NCI-H146 treated with DMSO at 0.1 percent for 48 hours (cell line): ENCODE measurements around the gene PDE6C.
"Not testable (repeated sequence)": the region's sequence is repeated elsewhere in the genome, so short reads cannot be mapped to it uniquely, and the experiment has no call there.

Source experiments
- DNase-seq: peaks from one replicate; lab custom pipeline; 2025; ENCODE audit not compliant: unreplicated experiment; lab: John Stamatoyannopoulos, UW

PDE6C gene

DNA sequence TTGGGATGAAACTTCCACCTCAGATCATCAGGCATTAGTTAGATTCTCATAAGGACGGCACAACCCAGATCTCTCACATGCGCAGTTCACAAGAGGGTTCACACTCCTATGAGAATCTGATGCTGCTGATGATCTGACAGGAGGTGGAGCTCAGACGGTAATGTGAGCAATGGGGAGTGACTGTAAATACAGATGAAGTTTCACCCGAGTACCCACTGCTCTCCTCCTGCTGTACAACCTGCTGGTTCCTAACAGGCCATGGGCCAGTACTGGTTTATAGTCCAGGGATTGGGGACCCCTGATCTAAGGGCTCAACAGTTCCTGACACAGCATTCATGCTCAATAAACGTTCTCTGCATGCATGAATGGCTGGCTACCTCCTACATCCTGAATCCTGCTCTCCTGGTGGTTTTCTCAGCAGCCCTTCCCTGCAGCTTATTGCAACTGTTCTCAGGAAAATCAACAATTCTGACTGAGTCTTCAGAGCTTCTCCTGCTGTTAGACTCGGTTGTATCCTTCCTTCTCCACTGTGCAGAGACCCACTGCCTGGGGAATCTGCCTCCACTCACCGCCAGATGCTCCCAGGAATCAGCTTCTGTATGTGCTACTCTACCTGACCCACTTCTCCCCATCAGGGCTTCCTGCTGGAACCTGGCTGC, 17.4 kb downstream of the PDE6C start:
- no peak for DNase-seq

- DNase-seq: no peak
These were observed 18.6 kb downstream of the PDE6C start for GRCh38 chr10:93630625-93631557.

DNA sequence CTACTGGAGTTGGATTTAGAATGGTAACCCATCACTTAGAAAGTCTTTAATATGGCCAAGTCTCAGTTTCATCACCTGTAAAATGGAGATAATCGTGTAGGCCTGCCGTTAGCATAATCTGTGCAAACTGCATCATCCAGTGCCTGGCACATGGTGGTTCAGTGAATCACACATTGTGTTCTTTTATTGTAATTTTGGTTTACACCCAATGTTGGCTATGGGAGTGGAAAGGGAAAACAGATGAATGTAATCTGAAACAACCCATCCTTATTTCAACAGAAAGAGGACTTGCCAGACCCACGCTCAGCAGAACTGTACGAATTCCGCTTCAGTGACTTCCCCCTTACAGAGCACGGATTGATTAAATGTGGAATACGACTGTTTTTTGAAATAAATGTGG, 27.5 kb downstream of the PDE6C start:
- DNase-seq: no peak

- no peak for DNase-seq
These were observed 40.5 kb downstream of the PDE6C start for GRCh38 chr10:93652857-93653256.

DNA sequence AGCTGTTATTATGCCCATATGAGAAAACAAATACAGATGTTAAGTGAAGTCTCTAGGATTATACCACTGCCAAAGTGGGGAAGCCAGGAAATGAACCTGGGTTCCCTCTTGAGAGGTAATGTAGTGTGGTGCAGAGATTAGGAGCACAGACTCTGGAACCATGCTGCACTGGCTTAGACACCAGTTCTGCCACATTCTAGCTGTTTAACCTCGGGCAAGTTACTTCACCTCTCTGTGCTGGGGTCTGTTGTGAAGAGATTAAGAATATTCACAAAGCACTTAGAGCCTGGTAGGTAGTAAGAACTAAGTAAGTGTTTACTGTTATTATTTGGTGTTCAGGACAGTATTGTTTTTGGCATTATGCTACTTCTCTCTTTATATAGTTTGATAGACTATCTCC, 41.9 kb downstream of the PDE6C start:
- no peak for DNase-seq

DNA sequence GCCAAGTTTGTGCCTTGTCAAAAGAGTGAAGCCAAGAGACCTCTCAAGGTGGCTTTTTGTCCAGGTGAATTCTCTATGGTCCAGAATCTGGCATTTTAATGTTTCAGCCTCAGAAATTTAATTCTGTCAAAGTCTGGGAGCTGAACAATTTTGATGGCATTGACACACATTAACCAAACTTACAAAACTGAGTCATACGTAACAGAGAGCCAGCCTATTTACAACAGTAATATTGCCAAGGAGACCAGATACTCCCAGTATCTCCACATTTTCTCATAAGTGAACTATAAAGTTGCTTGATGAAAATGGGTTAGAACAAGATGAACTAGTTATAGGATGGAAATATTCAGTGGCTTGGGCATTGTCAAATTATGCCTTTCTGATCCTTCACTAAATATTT, 43.8 kb downstream of the PDE6C start:
- no peak for DNase-seq

- DNase-seq: no peak
These were observed 45.4 kb downstream of the PDE6C start for GRCh38 chr10:93657757-93658156.

DNA sequence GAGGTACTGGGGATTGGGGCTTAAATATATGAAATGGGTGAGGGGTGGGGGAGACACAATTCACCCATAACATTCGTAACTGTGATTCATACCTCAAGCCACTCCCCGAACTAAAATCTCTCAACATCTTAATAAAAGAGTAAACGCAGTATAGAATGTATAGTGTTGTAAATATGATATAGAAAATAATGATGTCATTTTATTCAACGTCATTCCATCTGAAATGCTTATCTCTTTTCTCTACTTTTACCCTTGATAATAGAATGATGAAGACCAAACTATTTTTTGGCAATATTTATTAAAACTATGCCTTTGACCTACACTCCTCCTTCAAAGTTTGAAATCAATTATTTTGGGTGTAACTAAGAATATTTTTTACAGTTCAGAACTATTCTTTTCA, 53.7 kb downstream of the PDE6C start:
- DNase-seq: no peak

GRCh38 chr10:93667795-93668194, 55.5 kb downstream of the PDE6C start:
- no peak for DNase-seq

GRCh38 chr10:93670372-93670771, 58.0 kb downstream of the PDE6C start:
- no peak for DNase-seq

DNA sequence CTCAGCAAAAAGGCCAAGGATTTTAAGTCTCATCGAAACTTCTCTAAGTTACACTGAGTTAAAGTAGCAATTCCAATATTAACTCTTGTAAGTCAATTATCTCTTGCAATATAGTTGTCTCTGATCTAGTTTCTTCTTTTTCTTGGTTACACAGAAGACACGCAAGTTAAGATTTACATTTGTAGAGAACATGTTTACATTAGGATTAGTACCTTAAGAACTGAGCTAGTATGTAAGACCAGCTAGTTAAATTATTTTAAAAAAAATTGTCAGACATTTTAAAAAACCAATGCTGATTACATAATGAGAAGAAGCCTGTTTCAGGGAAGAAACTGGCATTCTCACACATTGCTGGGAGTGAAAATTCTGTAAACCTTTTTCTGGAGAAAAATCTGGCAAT, 58.7 kb downstream of the PDE6C start:
- no peak for DNase-seq

DNA sequence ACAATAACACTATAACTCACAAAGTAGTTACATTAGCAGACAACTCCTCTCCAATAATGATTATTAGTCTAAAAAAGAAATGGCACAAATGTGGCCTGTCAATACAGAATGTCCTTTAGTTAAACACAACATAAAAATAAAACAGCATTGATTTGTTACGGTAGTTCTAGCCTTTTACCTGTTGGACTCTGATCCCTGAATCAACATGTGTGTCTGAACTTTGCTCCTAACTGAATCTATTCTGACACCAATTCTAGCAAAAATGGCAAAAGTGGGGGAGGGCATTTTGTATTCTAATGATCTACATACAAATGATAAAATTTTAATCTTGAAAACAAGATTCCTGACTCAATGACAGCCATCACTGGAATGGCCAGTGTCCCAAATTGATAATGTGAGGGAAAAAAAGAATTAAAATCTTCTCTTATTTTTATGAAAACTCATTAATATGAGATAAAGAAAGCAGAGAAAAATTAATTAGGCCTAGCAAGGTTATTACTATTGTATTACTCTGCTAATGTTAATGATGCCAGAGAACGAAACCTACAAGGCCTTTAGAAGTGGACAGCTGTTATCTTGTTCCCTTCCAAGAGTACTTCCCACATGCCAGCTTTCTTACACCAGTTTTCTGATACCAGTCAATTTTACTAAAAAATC, 59.8 kb downstream of the PDE6C start:
- DNase-seq: no peak

DNA sequence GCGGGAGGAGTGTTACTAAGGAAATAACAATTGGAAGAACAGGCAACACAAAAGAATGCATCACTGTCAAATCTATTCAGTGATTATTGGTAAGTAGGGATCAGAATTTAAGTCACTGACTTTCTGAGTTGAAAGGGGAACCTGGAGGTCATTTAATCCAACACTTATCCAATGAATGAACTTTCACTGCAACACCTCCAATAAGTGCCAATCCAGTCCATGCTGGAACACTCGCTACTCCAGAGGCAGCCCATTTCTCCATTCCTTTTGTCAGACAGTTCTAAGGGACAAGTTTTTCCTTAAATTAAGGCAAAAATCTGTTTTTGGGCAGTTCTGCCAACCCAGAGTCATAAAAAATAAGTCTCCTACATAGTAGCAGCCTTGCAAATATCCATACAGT, 60.6 kb downstream of the PDE6C start:
- DNase-seq: no peak

DNA sequence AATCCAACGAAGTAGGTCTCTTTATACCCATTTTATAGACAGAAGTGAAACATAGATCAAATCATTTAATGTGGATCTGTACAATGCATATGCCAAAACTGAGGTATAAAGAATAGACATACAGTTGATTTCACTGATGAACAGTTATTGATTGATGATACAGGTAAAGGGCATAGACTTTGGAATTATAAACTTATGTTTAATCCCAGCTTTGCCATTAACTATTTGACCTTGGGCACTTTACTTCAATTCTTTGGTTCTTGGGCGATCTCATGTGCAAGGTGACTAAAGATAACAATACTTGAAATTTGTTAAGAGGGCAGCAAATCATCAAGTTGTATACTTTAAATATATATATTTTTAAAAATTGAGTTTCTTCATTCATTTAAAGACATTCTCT, 61.5 kb downstream of the PDE6C start:
- DNase-seq: no peak

DNA sequence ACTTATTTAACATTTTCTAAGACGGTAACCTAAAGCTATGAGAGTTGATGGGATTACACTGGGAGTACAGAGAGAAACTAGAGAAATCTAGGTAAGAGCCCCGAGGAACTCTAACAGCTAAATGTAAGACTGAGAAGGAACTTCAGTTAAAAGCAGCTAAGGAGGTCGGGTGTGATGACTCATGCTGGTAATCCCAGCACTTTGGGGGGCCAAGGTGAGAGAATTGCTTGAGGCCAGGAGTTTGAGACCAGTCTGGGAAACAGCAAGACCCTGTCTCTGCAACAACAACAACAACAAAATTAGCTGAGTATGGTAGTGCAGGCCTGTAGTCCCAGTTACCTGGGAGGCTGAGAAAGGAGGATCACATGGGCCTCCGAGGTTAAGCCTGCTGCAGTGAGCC, 66.0 kb downstream of the PDE6C start:
- no peak for DNase-seq

DNA sequence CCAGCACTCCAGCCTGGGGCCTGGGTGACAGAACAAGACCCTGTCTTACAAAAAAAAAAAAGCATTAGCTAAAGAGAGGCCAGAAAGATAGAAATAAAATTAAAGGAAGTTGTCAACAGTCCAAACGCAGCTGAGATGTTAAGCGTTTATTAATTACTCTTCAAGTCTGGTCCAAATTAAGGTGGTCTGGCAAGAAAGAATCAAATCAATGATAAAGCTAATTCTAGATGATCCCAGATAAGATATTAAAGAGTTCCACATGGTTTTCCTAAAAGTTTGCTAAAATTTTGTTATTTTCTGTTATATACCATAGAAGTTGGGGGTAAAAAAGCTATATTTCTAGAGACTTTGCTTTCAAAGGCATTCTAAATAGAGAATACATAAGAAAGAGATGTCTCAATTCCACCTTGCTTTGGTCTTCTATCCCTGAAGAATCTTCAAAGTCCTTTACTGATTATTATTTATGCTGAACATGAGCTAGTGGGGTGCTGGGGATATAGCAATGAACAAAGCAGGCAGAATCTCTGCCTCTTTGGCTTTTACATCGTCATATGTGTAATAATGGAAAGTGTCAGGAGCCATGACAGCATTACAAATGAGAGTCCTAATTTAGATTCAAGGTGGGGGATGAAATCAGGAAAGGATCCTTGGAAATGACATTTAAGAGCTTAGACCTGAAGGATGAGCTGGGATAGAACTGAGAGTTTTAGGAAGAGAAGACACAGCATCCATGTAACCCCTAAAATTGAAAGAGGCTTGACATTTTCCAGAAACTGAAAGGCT, 66.7 kb downstream of the PDE6C start:
- no peak for DNase-seq

- peak; percentile 9 for DNase-seq
These were observed 68.2 kb downstream of the PDE6C start for GRCh38 chr10:93680412-93681047.

DNA sequence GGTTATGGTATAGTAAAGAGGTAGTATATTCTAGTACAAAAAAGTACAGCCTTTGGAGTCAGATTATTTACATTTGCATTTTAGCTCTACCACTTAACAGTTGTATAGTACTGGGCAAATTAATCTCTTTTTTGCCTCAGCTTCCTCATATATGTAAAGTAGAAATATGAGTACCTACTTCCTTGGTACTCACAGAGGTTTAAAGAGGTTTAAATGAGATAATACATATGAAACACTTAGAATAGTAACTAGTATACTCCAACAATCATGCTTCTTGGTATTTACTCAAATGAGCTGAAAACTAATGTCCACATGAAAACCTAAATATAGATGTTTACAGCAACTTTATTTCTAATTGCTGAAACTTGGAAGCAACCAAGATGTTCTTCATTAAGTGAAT, 75.4 kb downstream of the PDE6C start:
- DNase-seq: no peak

GRCh38 chr10:93695740-93696139, 83.4 kb downstream of the PDE6C start:
- DNase-seq: no peak

- not testable (repeated sequence) for DNase-seq
These were observed 84.2 kb downstream of the PDE6C start for GRCh38 chr10:93696582-93696981.

DNA sequence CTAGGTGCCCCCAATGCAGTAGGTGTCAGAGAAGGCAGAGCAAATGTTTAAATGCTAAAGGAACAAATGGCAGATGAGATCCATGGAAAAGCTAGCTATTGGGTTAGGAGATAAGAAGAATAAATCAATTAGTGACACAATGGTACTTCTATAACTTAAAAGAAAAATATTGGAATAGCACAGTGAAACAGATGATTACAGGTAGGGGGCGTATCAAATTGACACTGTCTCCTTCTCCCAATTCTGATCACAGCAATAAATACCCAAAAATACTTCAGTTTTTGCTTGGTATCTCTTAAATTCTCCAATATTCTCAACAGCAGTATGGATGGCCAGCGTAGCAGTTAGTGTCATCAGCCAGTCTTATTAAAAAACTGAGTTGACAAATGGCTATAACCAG, 84.9 kb downstream of the PDE6C start:
- DNase-seq: no peak
